ENCODE data around the gene CRTAC1.

DNA sequence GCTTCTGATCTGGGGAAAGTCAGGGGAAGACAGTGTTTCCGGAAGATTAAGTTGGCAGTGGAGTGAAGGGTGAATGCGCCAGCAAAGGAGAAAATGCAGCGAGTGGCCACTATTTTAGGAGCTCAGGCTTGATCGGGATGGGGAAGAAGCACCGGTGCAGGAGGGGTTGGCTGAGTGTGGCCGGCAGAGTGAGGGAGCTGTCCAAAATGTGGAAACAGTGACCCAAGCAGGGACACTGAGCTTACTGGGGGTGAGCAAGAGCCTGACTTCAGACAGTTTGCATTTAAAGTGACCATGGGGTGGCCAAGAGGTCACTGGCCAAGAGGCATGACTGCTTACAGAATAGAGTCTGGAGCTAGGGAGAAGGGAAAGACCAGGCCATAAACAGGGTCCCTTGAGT lies 101.5 kb downstream of the CRTAC1 start:
- TF ChIP-seq POLR2A (IDR thresholded peaks at IDR 0.05; ENCODE audit: low read depth, low read length), result no peak
- no peak for TF ChIP-seq POLR2AphosphoS5 (IDR thresholded peaks at IDR 0.05; ENCODE audit: low read depth, low read length)
- TF ChIP-seq POU2F2 (IDR thresholded peaks at IDR 0.05; ENCODE audit: low read depth, low read length), result no peak
- TF ChIP-seq PAX5 (IDR thresholded peaks at IDR 0.05; ENCODE audit: insufficient read depth, low read length, severe bottlenecking), result no peak

All from GM12891 (cell line).